PC-9 (cell line): ENCODE measurements around the gene MCIDAS. TPM values are rescaled to one million over a fixed set of nuclear protein-coding genes. Genes with fewer than 3 reads are reported as not detected.

Experiments
- BruUV-seq: library from RNA; stranded (reverse); fragments of 400-500 nt; replicated peaks from 2 replicates; lab custom pipeline; 2021; lab: Mats Ljungman, UMichigan
- CTCF ChIA-PET: fragments of 300-600 bp; sonication (Branson Sonifier 250); formaldehyde crosslinking; loops from one replicate; lab custom pipeline; 2022; ENCODE audit warnings: antibody characterized with exemption; lab: Charles Lee
- POLR2A ChIA-PET: fragments of 300-600 bp; sonication (Branson Sonifier 250); formaldehyde crosslinking; loops from one replicate; lab custom pipeline; 2022; ENCODE audit warnings: antibody characterized with exemption; ENCODE audit not compliant: unreplicated experiment; lab: Charles Lee
- DNase-seq, 2 experiments: peaks; one replicate each; pipeline versions ENCODE4 v3.0.0 to v3.0.0-alpha.2; 2015 to 2022; ENCODE audit warnings: mixed read lengths in 1 of 2
- H2AFZ ChIP-seq: fragments of 200-600 bp; sonication (generic); 2 replicates; pipeline ENCODE4 v1.8.1; 2017; ENCODE audit warnings: antibody characterized with exemption
- H3F3A ChIP-seq: fragments of 200-600 bp; sonication (generic); 2 replicates; pipeline ENCODE4 v1.8.1; 2017; ENCODE audit warnings: antibody characterized with exemption, mild to moderate bottlenecking, low read depth; ENCODE audit not compliant: insufficient read depth
- H3K27ac ChIP-seq: fragments of 200-600 bp; sonication (generic); 2 replicates; pipeline ENCODE4 v1.6.1; 2016; ENCODE audit warnings: mixed run types
- H3K27me3 ChIP-seq: fragments of 200-600 bp; sonication (generic); 2 replicates; pipeline ENCODE4 v1.6.1; 2016; ENCODE audit warnings: low read depth, mixed run types; ENCODE audit not compliant: insufficient read depth
- H3K36me3 ChIP-seq: fragments of 200-600 bp; sonication (generic); 2 replicates; pipeline ENCODE4 v1.6.1; 2016; ENCODE audit warnings: low read depth, mixed run types
- H3K4me1 ChIP-seq: fragments of 200-600 bp; sonication (generic); replicated peaks from 2 replicates; pipeline ENCODE4 v1.6.1; 2016; ENCODE audit warnings: mixed run types; ENCODE audit not compliant: insufficient read depth
- H3K4me2 ChIP-seq: fragments of 200-600 bp; sonication (generic); 2 replicates; pipeline ENCODE4 v1.6.1; 2017; ENCODE audit warnings: mixed run types
- H3K4me3 ChIP-seq: fragments of 200-600 bp; sonication (generic); 2 replicates; pipeline ENCODE4 v1.6.1; 2016; ENCODE audit warnings: mixed run types
- H3K79me2 ChIP-seq: fragments of 200-600 bp; sonication (generic); 2 replicates; pipeline ENCODE4 v1.6.1; 2017; ENCODE audit warnings: low read depth, mixed run types
- H3K9me2 ChIP-seq: fragments of 200-600 bp; sonication (generic); 2 replicates; pipeline ENCODE4 v1.8.1; 2017; ENCODE audit warnings: mild to moderate bottlenecking; ENCODE audit not compliant: insufficient read depth
- H3K9me3 ChIP-seq: fragments of 200-600 bp; sonication (generic); 2 replicates; pipeline ENCODE4 v1.8.1; 2016; ENCODE audit warnings: low read depth; ENCODE audit not compliant: insufficient read depth
- H4K20me1 ChIP-seq: fragments of 200-600 bp; sonication (generic); 2 replicates; pipeline ENCODE4 v1.8.1; 2017; ENCODE audit not compliant: insufficient read depth
- EZH2 ChIP-seq: fragments of 200-600 bp; sonication (generic); IDR thresholded peaks from 2 replicates; pipeline ENCODE4 v1.8.0; 2017; ENCODE audit warnings: antibody characterized with exemption, low read depth
- intact Hi-C: fragments of 100-400 bp; cut with micrococcal nuclease; formaldehyde crosslinking; loops from one replicate; pipeline ENCODE4 v1.10.0; 2022; ENCODE audit not compliant: unreplicated experiment
- microRNA-seq: library from miRNA; unstranded; fragments of <30 nt; microRNA quantifications from one replicate; pipeline ENCODE4 v1.2.0, GENCODE V29; 2021; ENCODE audit warnings: borderline number of aligned reads, borderline replicate concordance
- total RNA-seq: library from RNA; stranded (reverse); gene quantifications from 2 replicates; pipeline ENCODE4 v1.2.3, GENCODE V29; 2021
- TF ChIP-seq, protein P1 (sequence below): fragments of 200-600 bp; sonication (generic); conservative IDR thresholded peaks from 2 replicates; pipeline ENCODE4 v1.6.1; 2017; ENCODE audit warnings: mixed run types, antibody characterized with exemption, mild to moderate bottlenecking, moderate library complexity

MCIDAS gene
- total RNA-seq, 1 experiment from 2014 or later, result 1.8 TPM

DNA sequence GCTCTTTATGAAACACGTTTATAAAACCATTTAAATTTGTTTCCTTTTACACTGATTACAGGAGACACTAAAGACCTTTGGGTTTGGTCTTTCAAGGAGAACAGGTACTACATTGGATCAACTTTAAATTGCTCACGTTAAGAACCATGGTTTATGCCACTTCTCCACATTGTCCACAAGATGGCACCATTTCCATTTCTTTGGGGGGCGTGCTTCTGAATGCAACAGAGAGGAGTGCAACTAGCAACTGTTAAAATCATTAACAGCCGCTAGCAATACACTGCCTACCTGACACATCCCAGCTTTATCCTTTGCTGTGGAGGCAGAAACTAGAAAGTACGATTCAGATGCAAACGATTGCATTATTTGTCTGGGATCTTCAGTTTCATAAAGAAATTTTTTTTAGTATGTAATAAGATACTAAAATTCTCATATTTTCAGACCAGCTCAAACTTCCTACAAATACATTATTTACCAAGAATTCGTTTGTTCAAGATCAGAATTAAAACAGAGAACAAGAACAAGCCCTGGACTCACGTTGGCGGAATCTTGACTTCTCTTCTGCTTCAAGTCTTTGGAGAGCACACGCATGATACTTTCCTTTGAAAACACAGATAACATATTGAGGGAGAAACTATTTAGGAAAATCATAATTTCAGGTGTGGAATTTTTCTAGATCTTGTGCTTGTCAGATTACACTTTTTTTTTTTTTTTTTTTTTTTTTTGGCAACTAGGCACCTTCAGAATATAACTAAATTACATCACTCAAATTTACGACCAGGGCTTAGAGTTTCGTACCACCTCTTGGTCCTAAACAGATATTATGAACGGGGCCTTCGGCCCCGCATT is 54.8 kb downstream of the MCIDAS start:
- TF ChIP-seq EZH2, result no peak
- TF ChIP-seq, protein P1, sequence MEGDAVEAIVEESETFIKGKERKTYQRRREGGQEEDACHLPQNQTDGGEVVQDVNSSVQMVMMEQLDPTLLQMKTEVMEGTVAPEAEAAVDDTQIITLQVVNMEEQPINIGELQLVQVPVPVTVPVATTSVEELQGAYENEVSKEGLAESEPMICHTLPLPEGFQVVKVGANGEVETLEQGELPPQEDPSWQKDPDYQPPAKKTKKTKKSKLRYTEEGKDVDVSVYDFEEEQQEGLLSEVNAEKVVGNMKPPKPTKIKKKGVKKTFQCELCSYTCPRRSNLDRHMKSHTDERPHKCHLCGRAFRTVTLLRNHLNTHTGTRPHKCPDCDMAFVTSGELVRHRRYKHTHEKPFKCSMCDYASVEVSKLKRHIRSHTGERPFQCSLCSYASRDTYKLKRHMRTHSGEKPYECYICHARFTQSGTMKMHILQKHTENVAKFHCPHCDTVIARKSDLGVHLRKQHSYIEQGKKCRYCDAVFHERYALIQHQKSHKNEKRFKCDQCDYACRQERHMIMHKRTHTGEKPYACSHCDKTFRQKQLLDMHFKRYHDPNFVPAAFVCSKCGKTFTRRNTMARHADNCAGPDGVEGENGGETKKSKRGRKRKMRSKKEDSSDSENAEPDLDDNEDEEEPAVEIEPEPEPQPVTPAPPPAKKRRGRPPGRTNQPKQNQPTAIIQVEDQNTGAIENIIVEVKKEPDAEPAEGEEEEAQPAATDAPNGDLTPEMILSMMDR, result peak; percentile 90
- Histone ChIP-seq H3K4me3 (peak overlapping the region; percentile 54), H3K9me2 (no peaks in the 10 kb centered on the region), H2AFZ (peak overlapping the region; percentile 78; the same call in 1 of the 2 replicates), H3K79me2 (no peaks in the 10 kb centered on the region), H4K20me1 (no peaks in the 10 kb centered on the region), H3K27ac (no peak overlapping the region), H3K36me3 (no peaks in the 10 kb centered on the region), H3K4me1 (peaks cover 20% of the 10 kb centered on the region), H3K27me3 (no peaks in the 10 kb centered on the region), H3K4me2 (peak overlapping the region; percentile 78), H3F3A (peaks cover 4% of the 10 kb centered on the region; the same call in 1 of the 2 replicates), H3K9me3 (no peaks in the 10 kb centered on the region)
- DNase-seq, result peak; percentile 48 to 76
- intact Hi-C loops, result loop anchor here (2.0 to 10.0 kb wide), 7 partner anchors 55 to 765 kb away; partner anchors contain the start of genes DHX29, MCIDAS and MTREX
- BruUV-seq, result no TSS peak
- ChIA-PET POLR2A (interaction anchor here (0.6 to 0.7 kb wide), 2 partner anchors 18 to 329 kb away, joined by 6 to 10 read pairs; no protein-coding TSS in a partner anchor), CTCF (interaction anchor here (0.6 to 0.9 kb wide), 6 partner anchors 60 to 1241 kb away, joined by 3 to 8 read pairs (median 3); partner anchors contain the start of genes DHX29 and MTREX)

DNA sequence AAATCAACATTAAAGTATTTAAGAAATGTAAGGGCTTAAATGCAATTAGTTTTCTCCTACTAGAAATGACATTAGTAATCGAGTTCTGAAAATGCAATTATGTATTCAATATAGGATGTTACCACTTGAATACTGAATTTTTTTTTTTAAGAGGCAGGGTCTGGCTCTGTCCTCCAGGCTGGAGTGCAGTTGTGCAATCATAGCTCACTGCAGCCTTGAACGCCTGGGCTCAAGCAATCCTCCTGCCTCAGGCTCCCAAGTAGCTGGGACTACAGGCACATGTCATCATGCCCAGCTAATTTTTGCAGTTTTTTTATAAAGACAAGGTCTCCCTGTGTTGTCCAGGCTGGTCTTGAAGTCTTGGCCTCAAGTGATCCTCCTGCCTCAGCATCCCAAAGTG is 55.6 kb downstream of the MCIDAS start:
- H3K9me2 ChIP-seq, result no peaks in the 10 kb centered on the region
- H3F3A ChIP-seq, result peaks cover 4% of the 10 kb centered on the region; the same call in 1 of the 2 replicates
- TF ChIP-seq EZH2, result no peak
- TF ChIP-seq, protein P1, result no peak
- H4K20me1 ChIP-seq, result no peaks in the 10 kb centered on the region
- no peaks in the 10 kb centered on the region for H3K79me2 ChIP-seq
- no peak for DNase-seq
- intact Hi-C loops, result loop anchor here (5.0 to 10.0 kb wide), 4 partner anchors 151 to 766 kb away; no protein-coding TSS in a partner anchor
- H3K27ac ChIP-seq, result no peak overlapping the region
- no TSS peak for BruUV-seq
- no peaks in the 10 kb centered on the region for H3K27me3 ChIP-seq
- H3K4me2 ChIP-seq, result no peak overlapping the region
- no peaks in the 10 kb centered on the region for H3K36me3 ChIP-seq
- H3K4me3 ChIP-seq, result no peak overlapping the region
- H3K4me1 ChIP-seq, result peaks cover 15% of the 10 kb centered on the region
- no peaks in the 10 kb centered on the region for H3K9me3 ChIP-seq
- ChIA-PET CTCF (interaction anchor here (0.8 to 0.9 kb wide), 2 partner anchors 136 to 658 kb away, joined by 3 to 8 read pairs; partner anchors contain the start of genes DHX29 and MTREX), POLR2A (no interaction called here)
- no peak overlapping the region for H2AFZ ChIP-seq

Small RNA genes lying within 50 kb of the gene (microRNA-seq; reads per million reads assigned to microRNA genes)
- gene MIR449A, result 15.5 reads per million, percentile 27 among the genes with 10 or more reads in this experiment
- gene MIR449B, result not detected
- not detected for gene MIR449C

Other genes with a start within 250 kb of the MCIDAS start
- 0.15 TPM in 1 of 2 replicates, not detected in the other for gene ESM1, start 241.7 kb downstream of the MCIDAS start, total RNA-seq
- not detected in 2 replicates for gene GZMK, start 203.1 kb downstream of the MCIDAS start, total RNA-seq
- gene GZMA, start 124.7 kb downstream of the MCIDAS start, total RNA-seq, result not detected in 2 replicates
- 24.6 and 40.2 TPM in 2 replicates for gene GPX8, start 67.1 kb downstream of the MCIDAS start, total RNA-seq
- not detected in 2 replicates for gene CDC20B, start 54.1 kb downstream of the MCIDAS start, total RNA-seq
- gene CCNO, start 6.3 kb upstream of the MCIDAS start, total RNA-seq, result 4.7 and 7.1 TPM in 2 replicates
- gene DHX29, start 80.4 kb upstream of the MCIDAS start, total RNA-seq, result 11.1 and 16.5 TPM in 2 replicates
- 51.7 and 56.7 TPM in 2 replicates for gene MTREX, start 80.7 kb upstream of the MCIDAS start, total RNA-seq